Measurements from ENCODE around the gene CHCHD6. TPM values are rescaled to one million over a fixed set of nuclear protein-coding genes. Genes with fewer than 3 reads are reported as not detected.
A peak's percentile ranks its signal among the peaks of the same experiment; 100 is the strongest.

Gene CHCHD6
- total and polyA plus RNA-seq, 2 of the 4 experiments (the other 2 are of a cell fraction) = 18.8 to 28.9 TPM

DNA sequence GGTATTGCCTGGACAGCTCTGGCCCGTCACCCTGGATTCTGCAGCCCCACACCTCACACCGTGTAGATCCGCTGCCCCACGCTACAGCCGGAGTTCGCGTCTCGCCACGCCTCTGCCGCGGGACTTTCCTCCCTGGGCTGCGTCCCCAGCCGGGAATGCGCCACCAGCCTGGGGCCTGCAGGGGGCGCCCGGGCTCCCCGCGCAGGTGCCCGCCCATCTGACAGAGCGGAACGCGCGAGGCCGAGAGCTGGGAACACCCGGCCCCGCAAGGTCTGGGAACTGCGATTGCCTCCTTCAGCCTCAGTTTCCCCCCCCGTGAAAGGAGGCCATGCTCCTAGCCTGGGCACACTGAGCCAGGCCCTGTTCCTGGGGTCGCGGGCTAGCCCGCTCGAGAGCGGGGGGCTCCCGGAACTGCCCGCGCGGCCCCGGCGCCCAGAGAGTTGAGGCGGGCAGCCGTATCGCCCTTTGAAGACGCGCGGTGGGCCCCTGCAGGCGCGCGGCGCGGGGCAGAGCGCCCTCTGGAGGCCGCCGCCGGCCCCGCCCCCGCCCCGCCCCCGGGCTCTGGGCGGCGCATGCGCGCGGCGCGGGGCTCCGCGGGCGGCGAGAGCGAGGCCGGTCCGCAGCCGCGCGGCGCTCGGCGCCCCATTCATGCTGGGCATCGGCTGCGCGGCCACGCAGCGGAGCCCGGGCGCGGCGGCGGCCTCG lies 278.6 kb downstream of the CHCHD6 start, which contains the start of gene PLXNA1 (continued):
- TF ChIP-seq RFX5 (IDR thresholded peaks at IDR 0.05; ENCODE audit: low read depth, low read length) (no peak), FOS (IDR thresholded peaks at IDR 0.05; ENCODE audit: low read depth, low read length) (no peak)

DNA sequence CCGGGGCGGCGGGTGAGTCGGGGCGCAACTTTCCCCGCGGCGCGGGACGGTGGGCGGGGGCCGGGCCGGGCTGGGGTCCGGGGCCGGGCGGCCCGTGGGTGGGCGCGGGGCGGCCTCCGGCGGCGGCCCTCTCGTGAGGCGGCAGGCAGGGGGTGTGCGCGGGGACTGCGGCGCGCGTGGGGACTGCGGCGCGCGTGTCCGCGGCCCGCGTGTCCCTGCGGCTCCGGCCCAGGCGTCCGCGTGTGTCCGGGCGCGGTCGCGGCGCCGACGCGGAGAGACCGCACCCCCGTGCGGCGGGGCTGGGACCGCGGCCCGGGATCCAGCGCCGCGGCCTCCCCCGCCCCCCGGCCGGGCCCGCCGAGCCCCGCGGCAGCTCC lies 279.2 kb downstream of the CHCHD6 start:
- H3K4ac ChIP-seq (ENCODE audit: low read depth, low read length) = no peak overlapping the region
- intact Hi-C loops (cut with micrococcal nuclease) (loop anchor here (5.0 to 10.0 kb wide), 3 partner anchors 131 to 472 kb away; partner anchors contain the start of gene CHST13), in situ Hi-C loops (cut with MboI; ENCODE audit: low sequenced_read_pairs) (loop anchor here (5.0 kb wide), 1 partner anchor 231 kb away; no protein-coding TSS in a partner anchor), dilution Hi-C loops (cut with HindIII; ENCODE audit: low sequenced_read_pairs, unreplicated experiment) (no loop called here)
- no peak overlapping the region for H4K5ac ChIP-seq (ENCODE audit: low read depth, low read length)
- no TSS peak for BruUV-seq (replicated peaks)
- H4K20me1 ChIP-seq (ENCODE audit: insufficient read depth, low read length) = peaks cover 45% of the 10 kb centered on the region
- CTCF ChIA-PET = no interaction called here
- H3K9me3 ChIP-seq (ENCODE audit: control insufficient read depth, insufficient read depth, low read length) = no peaks in the 10 kb centered on the region
- no peak for DNase-seq
- no peak overlapping the region for H4K91ac ChIP-seq (ENCODE audit: insufficient read depth, low read depth, low read length)
- 0% methylated on average over 45 of the region's 70 CpGs; no CpG with 5 or more reads in 1 of the 2 experiments for WGBS, 2 experiments (ENCODE audit: extremely low coverage in 2 of 2, insufficient read length in 1 of 2)
- TF ChIP-seq BHLHE40 (IDR thresholded peaks at IDR 0.05; ENCODE audit: low read depth, low read length) (no peak), CTCF (conservative IDR thresholded peaks at IDR 0.05; ENCODE audit: low read depth, low read length) (0 out of 2 replicates have a peak, but pooled peaks have one; percentile 22), MXI1 (IDR thresholded peaks at IDR 0.05; ENCODE audit: borderline replicate concordance, low read depth, low read length) (peak; percentile 68; the same call in 1 of the 2 replicates), POLR2A (IDR thresholded peaks at IDR 0.05; ENCODE audit: low read depth, low read length) (no peak)
- peak overlapping the region; percentile 85 for H2AK9ac ChIP-seq (replicated peaks; ENCODE audit: low read depth, low read length, poor library complexity)
- no peak overlapping the region for H3K14ac ChIP-seq (replicated peaks; ENCODE audit: low read depth, low read length)
- peak overlapping the region; percentile 67 for H3K4me3 ChIP-seq (ENCODE audit: insufficient read depth, low read depth, low read length)
- no peak overlapping the region for H3K18ac ChIP-seq (ENCODE audit: low read depth, low read length)
- peak overlapping the region; percentile 79 for H2AFZ ChIP-seq (replicated peaks; ENCODE audit: low read length, poor library complexity)
- no peaks in the 10 kb centered on the region; the same call in 1 of the 2 replicates for H3K36me3 ChIP-seq (ENCODE audit: control insufficient read depth, insufficient read depth, low read length)
- no peak overlapping the region for H3K23ac ChIP-seq (ENCODE audit: low read depth, low read length)
- peaks cover 7% of the 10 kb centered on the region; the same call in 1 of the 2 replicates for H3K9me1 ChIP-seq (ENCODE audit: insufficient read depth, low read length)
- peak; percentile 27 for ATAC-seq (ENCODE audit: low read depth)
- H3K4me1 ChIP-seq (ENCODE audit: control insufficient read depth, insufficient read depth, low read length) = peaks cover 14% of the 10 kb centered on the region; the same call in 1 of the 2 replicates
- no peak overlapping the region for H2BK15ac ChIP-seq (ENCODE audit: low read depth, low read length)
- 0 out of 2 replicates have a peak overlapping the region, but pooled peaks have one; percentile 74 for H3K9ac ChIP-seq (ENCODE audit: low read depth, low read length)
- no peak overlapping the region for H3K56ac ChIP-seq (ENCODE audit: extremely low read depth, insufficient read depth, low read length)
- POLR2A ChIA-PET (ENCODE audit: unreplicated experiment) = no interaction called here
- H3K27ac ChIP-seq (ENCODE audit: insufficient read depth, low read length) = no peak overlapping the region
- peaks cover 9 to 44% of the 10 kb centered on the region in 2 experiments; a peak in 2 of 4 replicates for H3K79me1 ChIP-seq (ENCODE audit: low read depth in 1 of 2, low read length in 2 of 2)
- no peak overlapping the region for H2BK120ac ChIP-seq (ENCODE audit: low read depth, low read length)
- no peak overlapping the region for H4K8ac ChIP-seq (ENCODE audit: low read depth in 2 of 2, low read length in 2 of 2)
- H3K4me2 ChIP-seq (ENCODE audit: low read depth, low read length) = no peak overlapping the region
- H2BK5ac ChIP-seq (ENCODE audit: low read depth, low read length, poor library complexity, severe bottlenecking) = peak overlapping the region; percentile 1
- no peak overlapping the region for H2AK5ac ChIP-seq (ENCODE audit: low read depth, low read length)
- no peak overlapping the region for H2BK20ac ChIP-seq (ENCODE audit: low read depth, low read length)
- H3K27me3 ChIP-seq (ENCODE audit: control insufficient read depth, insufficient read depth, low read length) = no peaks in the 10 kb centered on the region

All from IMR-90 (cell line).